ENCODE results near the gene NXT1. TPM values are rescaled to one million over a fixed set of nuclear protein-coding genes. Genes with fewer than 3 reads are reported as not detected.

Gene NXT1
- total RNA-seq, 2 donors from 2014 or later: 39.2 to 59.8 TPM

DNA sequence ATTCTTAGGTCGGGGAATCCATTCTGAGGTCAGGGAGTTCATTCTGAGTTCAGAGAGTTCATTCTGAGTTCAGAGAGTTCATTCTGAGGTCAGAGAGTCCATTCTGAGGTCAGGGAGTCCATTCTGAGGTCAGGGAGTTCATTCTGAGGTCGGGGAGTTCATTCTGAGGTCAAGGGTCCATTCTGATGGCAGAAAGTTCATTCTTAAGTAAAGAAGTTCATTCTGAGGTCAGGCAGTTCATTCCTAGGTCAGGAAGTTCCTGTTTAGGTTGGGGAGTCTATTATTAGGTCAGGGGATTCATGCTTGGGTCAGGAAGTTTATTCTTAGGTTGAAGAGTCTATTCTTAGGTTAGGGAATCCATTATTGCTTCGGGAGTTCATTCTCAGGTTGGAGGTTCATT, 16.5 kb upstream of the NXT1 start:
- intact Hi-C loops (cut with DNase I): no loop called here
- Histone ChIP-seq H3K9me3 (no peaks in the 10 kb centered on the region), H3K4me3 (no peak overlapping the region), H3K27me3 (replicated peaks; ENCODE audit: insufficient read depth) (no peaks in the 10 kb centered on the region), H3K36me3 (no peaks in the 10 kb centered on the region), H3K4me1 (replicated peaks) (no peaks in the 10 kb centered on the region), H3K27ac (no peak overlapping the region)
- 77% methylated on average over 3 of the region's 3 CpGs for WGBS
- no peak for DNase-seq (ENCODE audit: low spot score)
- TF ChIP-seq POLR2AphosphoS5 (IDR thresholded peaks at IDR 0.05): no peak

DNA sequence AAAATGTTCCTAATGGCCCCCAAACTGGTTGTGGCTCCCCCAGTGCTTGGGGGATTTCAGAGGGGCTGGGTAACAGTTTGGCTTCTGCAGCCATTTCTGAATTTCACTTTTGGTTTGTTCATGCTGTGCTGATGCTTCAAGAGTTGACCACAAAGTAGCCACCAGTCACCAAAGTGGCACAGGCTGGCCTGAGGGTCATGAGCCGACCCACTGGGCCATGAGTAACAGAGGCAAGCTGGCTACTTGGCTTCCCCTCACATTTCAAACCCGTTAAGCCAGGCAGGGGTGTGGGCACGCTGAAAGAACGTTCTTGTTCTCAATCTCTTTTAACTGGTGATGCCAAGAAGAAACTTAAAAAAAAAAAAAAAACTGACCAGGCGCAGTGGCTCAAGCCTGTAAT, 15.1 kb upstream of the NXT1 start:
- DNase-seq (ENCODE audit: low spot score): no peak
- 91% methylated on average over 5 of the region's 5 CpGs for WGBS
- H3K9me3 ChIP-seq: no peaks in the 10 kb centered on the region
- TF ChIP-seq, protein P1, sequence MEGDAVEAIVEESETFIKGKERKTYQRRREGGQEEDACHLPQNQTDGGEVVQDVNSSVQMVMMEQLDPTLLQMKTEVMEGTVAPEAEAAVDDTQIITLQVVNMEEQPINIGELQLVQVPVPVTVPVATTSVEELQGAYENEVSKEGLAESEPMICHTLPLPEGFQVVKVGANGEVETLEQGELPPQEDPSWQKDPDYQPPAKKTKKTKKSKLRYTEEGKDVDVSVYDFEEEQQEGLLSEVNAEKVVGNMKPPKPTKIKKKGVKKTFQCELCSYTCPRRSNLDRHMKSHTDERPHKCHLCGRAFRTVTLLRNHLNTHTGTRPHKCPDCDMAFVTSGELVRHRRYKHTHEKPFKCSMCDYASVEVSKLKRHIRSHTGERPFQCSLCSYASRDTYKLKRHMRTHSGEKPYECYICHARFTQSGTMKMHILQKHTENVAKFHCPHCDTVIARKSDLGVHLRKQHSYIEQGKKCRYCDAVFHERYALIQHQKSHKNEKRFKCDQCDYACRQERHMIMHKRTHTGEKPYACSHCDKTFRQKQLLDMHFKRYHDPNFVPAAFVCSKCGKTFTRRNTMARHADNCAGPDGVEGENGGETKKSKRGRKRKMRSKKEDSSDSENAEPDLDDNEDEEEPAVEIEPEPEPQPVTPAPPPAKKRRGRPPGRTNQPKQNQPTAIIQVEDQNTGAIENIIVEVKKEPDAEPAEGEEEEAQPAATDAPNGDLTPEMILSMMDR (IDR thresholded peaks at IDR 0.05): no peak
- no peak for TF ChIP-seq POLR2AphosphoS5 (IDR thresholded peaks at IDR 0.05)
- no peak for TF ChIP-seq POLR2A (IDR thresholded peaks at IDR 0.05)
- no peak overlapping the region for H3K27ac ChIP-seq
- H3K4me1 ChIP-seq (replicated peaks): no peaks in the 10 kb centered on the region
- H3K36me3 ChIP-seq: no peaks in the 10 kb centered on the region
- no peaks in the 10 kb centered on the region for H3K27me3 ChIP-seq (replicated peaks; ENCODE audit: insufficient read depth)
- intact Hi-C loops (cut with DNase I): no loop called here
- no peak overlapping the region for H3K4me3 ChIP-seq

DNA sequence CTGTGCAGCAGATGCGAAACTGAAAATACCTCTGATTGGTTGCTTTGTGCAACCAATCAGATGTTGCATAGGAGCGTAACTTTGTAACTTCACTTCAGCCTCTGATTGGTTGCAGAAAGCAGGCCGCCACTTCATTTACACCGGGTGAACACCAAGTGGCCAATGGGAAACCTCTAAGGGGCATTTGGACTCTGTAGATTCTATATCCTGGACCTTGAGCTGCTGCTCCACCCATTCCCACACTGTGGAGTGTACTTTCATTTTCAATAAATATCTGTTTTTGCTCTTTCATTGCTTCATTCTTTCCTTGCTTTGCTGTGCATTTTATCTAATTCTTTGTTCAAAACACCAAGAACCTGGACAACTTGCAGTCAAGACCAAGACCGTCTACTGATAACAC, 14.1 kb upstream of the NXT1 start:
- Histone ChIP-seq H3K4me1 (replicated peaks) (no peaks in the 10 kb centered on the region), H3K27me3 (replicated peaks; ENCODE audit: insufficient read depth) (no peaks in the 10 kb centered on the region), H3K9me3 (no peaks in the 10 kb centered on the region), H3K36me3 (no peaks in the 10 kb centered on the region), H3K4me3 (no peak overlapping the region), H3K27ac (no peak overlapping the region)
- no peak for DNase-seq (ENCODE audit: low spot score)
- intact Hi-C loops (cut with DNase I): no loop called here
- no peak for TF ChIP-seq POLR2AphosphoS5 (IDR thresholded peaks at IDR 0.05)
- TF ChIP-seq POLR2A (IDR thresholded peaks at IDR 0.05): no peak
- TF ChIP-seq, protein P1 (IDR thresholded peaks at IDR 0.05): no peak
- 96% methylated on average over 5 of the region's 5 CpGs for WGBS

DNA sequence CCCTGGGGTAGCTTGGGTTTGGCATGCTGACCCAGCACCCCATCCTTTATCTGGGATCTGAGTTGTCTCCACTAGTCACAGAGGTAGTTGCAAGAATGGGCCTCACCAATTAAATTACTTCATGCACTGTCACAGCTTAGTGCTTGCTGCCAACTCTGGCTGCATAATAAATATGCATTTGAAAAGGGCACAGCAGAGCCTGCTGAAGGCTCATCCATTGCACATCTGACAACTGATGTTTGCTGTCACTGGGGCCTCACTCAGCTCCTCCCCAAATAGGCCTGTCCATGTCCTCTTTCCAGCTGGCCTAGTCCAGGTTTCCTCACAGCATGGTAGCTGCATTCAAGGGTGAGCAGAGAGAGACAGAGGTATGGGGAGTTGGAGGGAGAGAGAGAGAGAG, 13.3 kb upstream of the NXT1 start:
- Histone ChIP-seq H3K4me1 (replicated peaks) (no peaks in the 10 kb centered on the region), H3K27ac (no peak overlapping the region), H3K27me3 (replicated peaks; ENCODE audit: insufficient read depth) (no peaks in the 10 kb centered on the region), H3K36me3 (no peaks in the 10 kb centered on the region), H3K9me3 (no peaks in the 10 kb centered on the region), H3K4me3 (no peak overlapping the region)
- intact Hi-C loops (cut with DNase I): no loop called here
- no peak for DNase-seq (ENCODE audit: low spot score)
- TF ChIP-seq, protein P1 (IDR thresholded peaks at IDR 0.05): no peak
- TF ChIP-seq POLR2AphosphoS5 (IDR thresholded peaks at IDR 0.05) (no peak), POLR2A (IDR thresholded peaks at IDR 0.05) (no peak)

DNA sequence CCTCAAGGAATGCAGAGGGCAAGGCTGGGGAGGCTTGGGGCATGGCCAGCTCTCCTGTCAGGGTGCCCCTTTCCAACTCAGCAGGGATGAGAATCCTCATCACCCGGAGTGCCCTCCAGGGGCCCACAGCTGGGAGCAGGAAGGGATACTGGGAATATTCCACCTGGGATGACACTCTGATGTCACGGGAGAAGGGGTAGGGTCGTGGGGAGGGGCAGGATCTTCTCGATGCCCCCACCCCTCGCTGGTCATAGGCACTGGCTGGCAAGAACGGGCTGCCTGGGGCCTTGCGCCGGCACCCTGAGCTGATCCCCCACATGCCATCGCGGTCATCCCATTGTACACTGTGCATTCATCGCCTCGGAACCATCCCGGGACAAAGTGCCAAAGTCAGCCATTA, 10.6 kb upstream of the NXT1 start:
- intact Hi-C loops (cut with DNase I): loop anchor here (2.0 to 10.0 kb wide), 3 partner anchors 285 to 1005 kb away; no protein-coding TSS in a partner anchor
- H3K4me3 ChIP-seq: no peak overlapping the region
- no peaks in the 10 kb centered on the region for H3K36me3 ChIP-seq
- no peak for DNase-seq (ENCODE audit: low spot score)
- no peaks in the 10 kb centered on the region for H3K27me3 ChIP-seq (replicated peaks; ENCODE audit: insufficient read depth)
- H3K9me3 ChIP-seq: no peaks in the 10 kb centered on the region
- no peak overlapping the region for H3K27ac ChIP-seq
- 77% methylated on average over 13 of the region's 13 CpGs for WGBS
- no peaks in the 10 kb centered on the region for H3K4me1 ChIP-seq (replicated peaks)
- TF ChIP-seq, protein P1 (IDR thresholded peaks at IDR 0.05): no peak
- TF ChIP-seq POLR2A (IDR thresholded peaks at IDR 0.05): no peak
- TF ChIP-seq POLR2AphosphoS5 (IDR thresholded peaks at IDR 0.05): no peak
